Caco-2 (cell line): ENCODE results near the gene AGBL2. TPM values are rescaled to one million over a fixed set of nuclear protein-coding genes. Genes with fewer than 3 reads are reported as not detected.

ENCODE experiments used
- BruUV-seq: library from RNA; stranded (reverse); fragments of 400-500 nt; replicated peaks from 2 replicates; lab custom pipeline; 2021; lab: Mats Ljungman, UMichigan
- CTCF ChIA-PET: fragments of 300-600 bp; sonication (Branson Sonifier 250); formaldehyde crosslinking; loops from one replicate; lab custom pipeline; 2022; ENCODE audit warnings: antibody characterized with exemption; lab: Charles Lee
- POLR2A ChIA-PET: fragments of 300-600 bp; sonication (Branson Sonifier 250); formaldehyde crosslinking; loops from one replicate; lab custom pipeline; 2022; ENCODE audit warnings: antibody characterized with exemption; lab: Charles Lee
- DNase-seq, 2 experiments: peaks; one replicate each; pipeline versions ENCODE4 v3.0.0 to v3.0.0-alpha.2; 2020 to 2022
- H3K27me3 ChIP-seq: replicated peaks from 2 replicates; pipeline ENCODE4 v1.6.0; 2011; ENCODE audit warnings: low read length; ENCODE audit not compliant: control insufficient read depth, insufficient read depth
- H3K36me3 ChIP-seq: 2 replicates; pipeline ENCODE4 v1.5.1; 2011; ENCODE audit warnings: low read length; ENCODE audit not compliant: control insufficient read depth, insufficient read depth
- H3K4me1 ChIP-seq: fragments of 250-450 bp; sonication (Bioruptor Pico); 2 replicates; pipeline ENCODE4 v1.5.1; 2020; ENCODE audit warnings: mild to moderate bottlenecking
- H3K4me3 ChIP-seq: 2 replicates; pipeline ENCODE4 v1.5.1; 2011; ENCODE audit warnings: low read depth, mild to moderate bottlenecking, control low read depth, low read length
- H3K9me3 ChIP-seq: fragments of 250-450 bp; sonication (Bioruptor Pico); 2 replicates; pipeline ENCODE4 v1.5.1; 2020; ENCODE audit warnings: mild to moderate bottlenecking, moderate library complexity
- H3K27ac Mint-ChIP-seq: one replicate; pipeline ENCODE4 v1.8.0; 2022; ENCODE audit warnings: mixed read lengths; ENCODE audit not compliant: unreplicated experiment
- H3K27me3 Mint-ChIP-seq: one replicate; pipeline ENCODE4 v1.8.0; 2022; ENCODE audit warnings: mixed read lengths; ENCODE audit not compliant: insufficient read depth, unreplicated experiment
- H3K36me3 Mint-ChIP-seq: one replicate; pipeline ENCODE4 v1.8.0; 2022; ENCODE audit warnings: mild to moderate bottlenecking, mixed read lengths; ENCODE audit not compliant: insufficient read depth, unreplicated experiment
- H3K4me1 Mint-ChIP-seq: one replicate; pipeline ENCODE4 v1.8.0; 2022; ENCODE audit warnings: low read depth, mixed read lengths; ENCODE audit not compliant: unreplicated experiment
- H3K4me3 Mint-ChIP-seq: one replicate; pipeline ENCODE4 v1.8.0; 2022; ENCODE audit warnings: mild to moderate bottlenecking, moderate library complexity, mixed read lengths; ENCODE audit not compliant: unreplicated experiment
- H3K9me3 Mint-ChIP-seq: one replicate; pipeline ENCODE4 v1.8.0; 2022; ENCODE audit warnings: mixed read lengths; ENCODE audit not compliant: unreplicated experiment
- intact Hi-C: fragments of 100-400 bp; cut with micrococcal nuclease; formaldehyde crosslinking; loops from one replicate; pipeline ENCODE4 v1.10.0; 2022; ENCODE audit not compliant: unreplicated experiment
- total RNA-seq: library from RNA; stranded (reverse); gene quantifications from 2 replicates; pipeline ENCODE4 v1.2.3, GENCODE V29; 2022
- TF ChIP-seq, protein P1 (sequence below), 2 experiments: fragments of 200-600 bp in 1 of 2; IDR thresholded peaks; 1 replicate in 1 of 2; 2 replicates in 1 of 2; pipeline versions ENCODE4 v1.5.1 to v1.8.0; 2011 to 2022; ENCODE audit warnings: antibody characterized with exemption in 1 of 2, control low read depth in 1 of 2, inconsistent platforms in 1 of 2, low read depth in 1 of 2, low read length in 1 of 2, mild to moderate bottlenecking in 1 of 2, moderate library complexity in 1 of 2; ENCODE audit not compliant: insufficient read depth in 1 of 2, severe bottlenecking in 1 of 2, unreplicated experiment in 1 of 2

AGBL2 gene
- total RNA-seq, 1 experiment from 2014 or later = 2.9 TPM

DNA sequence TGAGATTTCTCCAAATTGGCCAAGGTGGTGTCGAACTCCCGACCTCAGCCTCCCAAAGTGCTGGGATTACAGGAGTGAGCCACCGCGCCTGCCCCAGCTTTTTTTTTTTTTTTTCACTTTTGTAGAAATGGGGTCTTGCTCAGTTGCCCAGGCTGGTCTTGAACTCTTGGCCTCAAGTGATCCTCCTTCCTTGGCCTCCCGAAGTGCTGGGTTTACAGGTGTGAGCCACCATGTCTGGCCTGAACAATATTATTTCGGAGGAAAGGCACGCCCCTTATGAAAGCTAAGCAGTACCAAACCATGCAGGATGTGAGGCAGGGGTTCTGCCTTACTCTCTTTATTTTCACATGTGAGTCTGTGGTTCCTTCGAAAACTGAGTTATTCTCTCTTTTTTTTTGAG is 88.9 kb downstream of the AGBL2 start:
- H3K4me1 Mint-ChIP-seq = no peaks in the 10 kb centered on the region
- H3K4me3 Mint-ChIP-seq = no peak overlapping the region
- no peak for DNase-seq
- no TSS peak for BruUV-seq
- intact Hi-C loops = no loop called here
- peaks cover 82% of the 10 kb centered on the region for H3K36me3 Mint-ChIP-seq
- TF ChIP-seq, protein P1, sequence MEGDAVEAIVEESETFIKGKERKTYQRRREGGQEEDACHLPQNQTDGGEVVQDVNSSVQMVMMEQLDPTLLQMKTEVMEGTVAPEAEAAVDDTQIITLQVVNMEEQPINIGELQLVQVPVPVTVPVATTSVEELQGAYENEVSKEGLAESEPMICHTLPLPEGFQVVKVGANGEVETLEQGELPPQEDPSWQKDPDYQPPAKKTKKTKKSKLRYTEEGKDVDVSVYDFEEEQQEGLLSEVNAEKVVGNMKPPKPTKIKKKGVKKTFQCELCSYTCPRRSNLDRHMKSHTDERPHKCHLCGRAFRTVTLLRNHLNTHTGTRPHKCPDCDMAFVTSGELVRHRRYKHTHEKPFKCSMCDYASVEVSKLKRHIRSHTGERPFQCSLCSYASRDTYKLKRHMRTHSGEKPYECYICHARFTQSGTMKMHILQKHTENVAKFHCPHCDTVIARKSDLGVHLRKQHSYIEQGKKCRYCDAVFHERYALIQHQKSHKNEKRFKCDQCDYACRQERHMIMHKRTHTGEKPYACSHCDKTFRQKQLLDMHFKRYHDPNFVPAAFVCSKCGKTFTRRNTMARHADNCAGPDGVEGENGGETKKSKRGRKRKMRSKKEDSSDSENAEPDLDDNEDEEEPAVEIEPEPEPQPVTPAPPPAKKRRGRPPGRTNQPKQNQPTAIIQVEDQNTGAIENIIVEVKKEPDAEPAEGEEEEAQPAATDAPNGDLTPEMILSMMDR (IDR thresholded peaks at IDR 0.05; ENCODE audit: insufficient read depth in 1 of 2, low read depth in 1 of 2, low read length in 1 of 2, severe bottlenecking in 1 of 2, unreplicated experiment in 1 of 2) = no peak
- peaks cover 5% of the 10 kb centered on the region for H3K36me3 ChIP-seq
- H3K27ac Mint-ChIP-seq = no peak overlapping the region
- no peaks in the 10 kb centered on the region for H3K9me3 ChIP-seq
- H3K27me3 Mint-ChIP-seq = no peaks in the 10 kb centered on the region
- ChIA-PET POLR2A (interaction anchor here (0.6 kb wide), 1 partner anchor 123 kb away, joined by 3 read pairs; no protein-coding TSS in a partner anchor), CTCF (no interaction called here)
- H3K4me3 ChIP-seq = no peak overlapping the region
- H3K27me3 ChIP-seq = no peaks in the 10 kb centered on the region
- peaks cover 6% of the 10 kb centered on the region; the same call in 1 of the 2 replicates for H3K4me1 ChIP-seq
- no peaks in the 10 kb centered on the region for H3K9me3 Mint-ChIP-seq

DNA sequence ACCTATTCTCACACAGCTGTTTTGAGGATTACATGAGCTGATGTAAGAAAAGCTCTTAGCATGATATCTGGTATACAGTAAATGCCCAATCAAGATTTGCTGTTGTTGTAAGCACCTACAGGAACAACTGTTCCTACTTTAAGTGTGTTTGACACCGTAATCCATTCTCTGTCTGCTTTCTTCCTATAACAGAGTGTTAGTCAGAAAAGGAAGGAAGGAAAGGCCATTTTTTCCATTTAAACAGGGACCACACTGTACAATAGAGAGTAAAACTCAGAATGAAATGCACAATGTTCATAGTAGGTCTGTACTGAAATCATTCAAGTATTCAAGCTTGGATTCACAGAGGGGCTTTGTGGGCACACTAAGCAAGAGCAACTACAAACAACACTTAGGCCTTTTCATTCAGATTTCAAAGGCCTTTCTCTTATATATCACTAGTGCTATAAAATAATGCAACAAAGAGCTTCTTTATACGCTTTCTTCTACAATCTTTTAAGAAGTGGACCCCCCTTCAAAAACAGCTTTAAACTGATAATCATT is 94.3 kb downstream of the AGBL2 start:
- no peaks in the 10 kb centered on the region for H3K27me3 Mint-ChIP-seq
- peaks cover 70% of the 10 kb centered on the region for H3K36me3 Mint-ChIP-seq
- CTCF ChIA-PET = no interaction called here
- DNase-seq = no peak
- Histone ChIP-seq H3K27me3 (no peaks in the 10 kb centered on the region), H3K36me3 (peaks cover 5% of the 10 kb centered on the region; the same call in 1 of the 2 replicates), H3K9me3 (no peaks in the 10 kb centered on the region), H3K4me3 (no peak overlapping the region), H3K4me1 (no peaks in the 10 kb centered on the region)
- TF ChIP-seq, protein P1 (IDR thresholded peaks at IDR 0.05; ENCODE audit: insufficient read depth in 1 of 2, low read depth in 1 of 2, low read length in 1 of 2, severe bottlenecking in 1 of 2, unreplicated experiment in 1 of 2) = no peak
- H3K9me3 Mint-ChIP-seq = no peaks in the 10 kb centered on the region
- H3K27ac Mint-ChIP-seq = no peak overlapping the region
- BruUV-seq = no TSS peak
- H3K4me3 Mint-ChIP-seq = no peak overlapping the region
- intact Hi-C loops = no loop called here
- H3K4me1 Mint-ChIP-seq = no peaks in the 10 kb centered on the region
- POLR2A ChIA-PET = no interaction called here

- Histone ChIP-seq H3K4me1 (no peaks in the 10 kb centered on the region), H3K9me3 (no peaks in the 10 kb centered on the region), H3K36me3 (0 out of 2 replicates have a peak, but pooled peaks cover 2% of the 10 kb centered on the region), H3K4me3 (no peak overlapping the region), H3K27me3 (no peaks in the 10 kb centered on the region)
- ChIA-PET CTCF (interaction anchor here (0.5 to 0.6 kb wide), 2 partner anchors 32 to 145 kb away, joined by 3 read pairs; no protein-coding TSS in a partner anchor), POLR2A (no interaction called here)
- intact Hi-C loops = loop anchor here (1.0 to 10.0 kb wide), 2 partner anchors 237 to 243 kb away; no protein-coding TSS in a partner anchor
- Mint-ChIP-seq H3K9me3 (no peaks in the 10 kb centered on the region), H3K36me3 (peaks cover 47% of the 10 kb centered on the region), H3K27ac (no peak overlapping the region), H3K4me1 (no peaks in the 10 kb centered on the region), H3K4me3 (no peak overlapping the region), H3K27me3 (no peaks in the 10 kb centered on the region)
- TF ChIP-seq, protein P1 (IDR thresholded peaks at IDR 0.05; ENCODE audit: insufficient read depth in 1 of 2, low read depth in 1 of 2, low read length in 1 of 2, severe bottlenecking in 1 of 2, unreplicated experiment in 1 of 2) = no peak
- no peak for DNase-seq
- BruUV-seq = no TSS peak
Observed at GRCh38 chr11:47617417-47617809, 97.8 kb downstream of the AGBL2 start.
